Measurements from ENCODE around the gene GPR25.
"Not testable (repeated sequence)": the region's sequence is repeated elsewhere in the genome, so short reads cannot be mapped to it uniquely, and the experiment has no call there.

Gene GPR25

GRCh38 chr1:200911936-200912335 is 39.2 kb downstream of the GPR25 start:
- not testable (repeated sequence) for DNase-seq (ENCODE audit: low read depth)

- DNase-seq (ENCODE audit: low read depth) = no peak
Measured at GRCh38 chr1:200912737-200913407, 40.1 kb downstream of the GPR25 start.

- no peak for DNase-seq (ENCODE audit: low read depth)
Measured at GRCh38 chr1:200916152-200916551, 43.4 kb downstream of the GPR25 start.

GRCh38 chr1:200916681-200917080 is 43.9 kb downstream of the GPR25 start:
- DNase-seq (ENCODE audit: low read depth) = no peak

- DNase-seq (ENCODE audit: low read depth) = no peak
Measured at GRCh38 chr1:200917291-200917817, 44.6 kb downstream of the GPR25 start.

GRCh38 chr1:200918006-200918405 is 45.2 kb downstream of the GPR25 start:
- peak; percentile 32 for DNase-seq (ENCODE audit: low read depth)

- no peak for DNase-seq (ENCODE audit: low read depth)
Measured at GRCh38 chr1:200919386-200919785, 46.6 kb downstream of the GPR25 start.

- DNase-seq (ENCODE audit: low read depth) = no peak
Measured at GRCh38 chr1:200921571-200922110, 48.9 kb downstream of the GPR25 start.

GRCh38 chr1:200922406-200922805 is 49.6 kb downstream of the GPR25 start:
- DNase-seq (ENCODE audit: low read depth) = no peak

- peak; percentile 60 for DNase-seq (ENCODE audit: low read depth)
Measured at GRCh38 chr1:200923601-200924000, 50.8 kb downstream of the GPR25 start.
